Neural cell (in vitro differentiated cells): ENCODE data around the gene CSMD2. TPM values are rescaled to one million over a fixed set of nuclear protein-coding genes. Genes with fewer than 3 reads are reported as not detected.

Source experiments
- H2AFZ ChIP-seq: fragments of 200-600, 300-800 bp; sonication (generic), shearing (Covaris generic); 2 replicates; pipeline ENCODE4 v1.6.0; 2014; ENCODE audit warnings: low read depth, mild to moderate bottlenecking, antibody characterized with exemption, low read length, moderate library complexity
- H3F3A ChIP-seq: fragments of 200-600 bp; shearing (Covaris generic); 2 replicates; pipeline ENCODE4 v1.6.1; 2016; ENCODE audit warnings: mild to moderate bottlenecking, moderate library complexity, mixed read lengths, antibody characterized with exemption, low read length; ENCODE audit not compliant: insufficient read depth, poor library complexity, severe bottlenecking
- H3K27ac ChIP-seq: fragments of 200-600, 300-800 bp; sonication (generic), shearing (Covaris generic); 2 replicates; pipeline ENCODE4 v1.5.1; 2014; ENCODE audit warnings: mild to moderate bottlenecking, low read length, moderate library complexity
- H3K27me3 ChIP-seq: fragments of 300-800, 200-600 bp; sonication (generic), shearing (Covaris generic); 2 replicates; pipeline ENCODE4 v1.6.0; 2014; ENCODE audit warnings: mild to moderate bottlenecking, low read depth, low read length, moderate library complexity; ENCODE audit not compliant: insufficient read depth
- H3K36me3 ChIP-seq: fragments of 300-800, 200-600 bp; sonication (generic), shearing (Covaris generic); 2 replicates; pipeline ENCODE4 v1.5.1; 2014; ENCODE audit warnings: mild to moderate bottlenecking, antibody characterized with exemption, low read length, moderate library complexity; ENCODE audit not compliant: insufficient read depth
- H3K4me2 ChIP-seq: fragments of 300-800, 200-600 bp; sonication (generic), shearing (Covaris generic); 2 replicates; pipeline ENCODE4 v1.6.0; 2014; ENCODE audit warnings: mild to moderate bottlenecking, low read length
- H3K4me3 ChIP-seq: fragments of 300-800, 200-600 bp; sonication (generic), shearing (Covaris generic); 2 replicates; pipeline ENCODE4 v1.5.1; 2014; ENCODE audit warnings: mild to moderate bottlenecking, low read length, moderate library complexity
- H3K79me2 ChIP-seq: fragments of 200-600 bp; shearing (Covaris generic); replicated peaks from 2 replicates; pipeline ENCODE4 v1.6.0; 2014; ENCODE audit warnings: mild to moderate bottlenecking, low read length, moderate library complexity; ENCODE audit not compliant: insufficient read depth
- H3K9ac ChIP-seq: fragments of 300-800, 200-600 bp; sonication (generic), shearing (Covaris generic); 2 replicates; pipeline ENCODE4 v1.6.1; 2016; ENCODE audit warnings: mild to moderate bottlenecking, low read length, mixed read lengths
- H3K9me2 ChIP-seq: fragments of 200-600 bp; shearing (Covaris generic); 2 replicates; pipeline ENCODE4 v1.6.1; 2016; ENCODE audit warnings: mild to moderate bottlenecking, low read length, mixed read lengths; ENCODE audit not compliant: insufficient read depth
- H3K9me3 ChIP-seq: fragments of 200-600, 300-800 bp; sonication (generic), shearing (Covaris generic); 2 replicates; pipeline ENCODE4 v1.6.1; 2016; ENCODE audit warnings: mild to moderate bottlenecking, mixed run types, low read length, moderate library complexity, mixed read lengths
- H4K20me1 ChIP-seq: fragments of 200-600 bp; shearing (Covaris generic); 2 replicates; pipeline ENCODE4 v1.6.1; 2016; ENCODE audit warnings: mild to moderate bottlenecking, mixed run types; ENCODE audit not compliant: insufficient read depth
- CTCF ChIP-seq: fragments of 450-650 bp; IDR thresholded peaks from 2 replicates; pipeline ENCODE4 v1.5.1; 2014; ENCODE audit warnings: antibody characterized with exemption, mild to moderate bottlenecking, moderate library complexity; ENCODE audit not compliant: poor library complexity, severe bottlenecking
- EP300 ChIP-seq: fragments of 450-650 bp; conservative IDR thresholded peaks from 2 replicates; pipeline ENCODE4 v1.6.1; 2014; ENCODE audit warnings: antibody characterized with exemption, mild to moderate bottlenecking, moderate library complexity; ENCODE audit not compliant: poor library complexity, severe bottlenecking
- EZH2 ChIP-seq: fragments of 200-600, 300-800 bp; shearing (Covaris generic), sonication (generic); IDR thresholded peaks from 2 replicates; pipeline ENCODE4 v1.6.1; 2014; ENCODE audit warnings: antibody characterized with exemption, low read length, borderline replicate concordance, mild to moderate bottlenecking; ENCODE audit not compliant: insufficient read depth, poor library complexity, severe bottlenecking
- MXI1 ChIP-seq: fragments of 450-650 bp; conservative IDR thresholded peaks from 2 replicates; pipeline ENCODE4 v1.6.1; 2014; ENCODE audit warnings: antibody characterized with exemption, mild to moderate bottlenecking; ENCODE audit not compliant: poor library complexity, severe bottlenecking
- POLR2AphosphoS5 ChIP-seq: IDR thresholded peaks from 2 replicates; pipeline ENCODE4 v1.6.1; 2012
- RAD21 ChIP-seq: fragments of 450-650 bp; conservative IDR thresholded peaks from 2 replicates; pipeline ENCODE4 v1.6.1; 2014; ENCODE audit warnings: antibody characterized with exemption, mild to moderate bottlenecking, moderate library complexity
- REST ChIP-seq: IDR thresholded peaks from 2 replicates; pipeline ENCODE4 v1.6.1; 2012; ENCODE audit warnings: borderline replicate concordance
- SMC3 ChIP-seq: fragments of 450-650 bp; conservative IDR thresholded peaks from 2 replicates; pipeline ENCODE4 v1.6.1; 2014; ENCODE audit warnings: antibody characterized with exemption, mild to moderate bottlenecking, moderate library complexity; ENCODE audit not compliant: poor library complexity
- TAF1 ChIP-seq: IDR thresholded peaks from 2 replicates; pipeline ENCODE4 v1.6.1; 2012; ENCODE audit warnings: low read depth
- polyA plus RNA-seq: library from polyadenylated mRNA; depleted of rRNA; stranded (reverse); fragments of >200 nt; gene quantifications from 2 replicates; pipeline ENCODE4 v1.2.3, GENCODE V29; 2014

The CSMD2 gene
- polyA plus RNA-seq, 1 donor from 2014 or later: 9.6 TPM

GRCh38 chr1:33810571-33810970 is 354.5 kb downstream of the CSMD2 start:
- Histone ChIP-seq H3K27ac (no peak overlapping the region), H3K9me2 (no peaks in the 10 kb centered on the region), H3K9ac (no peak overlapping the region), H3K27me3 (no peaks in the 10 kb centered on the region), H3K4me2 (no peak overlapping the region), H4K20me1 (no peaks in the 10 kb centered on the region), H3K9me3 (peaks cover 9% of the 10 kb centered on the region), H3K79me2 (no peaks in the 10 kb centered on the region), H3K36me3 (no peaks in the 10 kb centered on the region), H3K4me3 (no peak overlapping the region), H3F3A (no peaks in the 10 kb centered on the region), H2AFZ (no peak overlapping the region)
- no peak for TF ChIP-seq EZH2
- TF ChIP-seq SMC3: no peak
- TF ChIP-seq TAF1: no peak
- no peak for TF ChIP-seq RAD21
- TF ChIP-seq REST: no peak
- no peak for TF ChIP-seq MXI1
- TF ChIP-seq POLR2AphosphoS5: no peak
- TF ChIP-seq CTCF: no peak
- TF ChIP-seq EP300: no peak

GRCh38 chr1:33805988-33806387 is 359.0 kb downstream of the CSMD2 start:
- Histone ChIP-seq H3K9me3 (peaks cover 9% of the 10 kb centered on the region), H3K9ac (no peak overlapping the region), H3K27ac (no peak overlapping the region), H3K4me3 (no peak overlapping the region), H3F3A (no peaks in the 10 kb centered on the region), H3K27me3 (no peaks in the 10 kb centered on the region), H2AFZ (no peak overlapping the region), H3K9me2 (no peaks in the 10 kb centered on the region), H4K20me1 (no peaks in the 10 kb centered on the region), H3K4me2 (no peak overlapping the region), H3K36me3 (no peaks in the 10 kb centered on the region), H3K79me2 (no peaks in the 10 kb centered on the region)
- TF ChIP-seq RAD21 (no peak), POLR2AphosphoS5 (no peak), CTCF (no peak), TAF1 (no peak), MXI1 (no peak), SMC3 (no peak), EZH2 (no peak), EP300 (no peak), REST (no peak)
